GM19452 (cell line): ENCODE data around the gene TMEM63C.

Source experiments
- ATAC-seq: cut with Tn5 transposase; IDR thresholded peaks from one replicate; pipeline ENCODE4 v1.9.1; 2021; ENCODE audit not compliant: unreplicated experiment

The TMEM63C gene

DNA sequence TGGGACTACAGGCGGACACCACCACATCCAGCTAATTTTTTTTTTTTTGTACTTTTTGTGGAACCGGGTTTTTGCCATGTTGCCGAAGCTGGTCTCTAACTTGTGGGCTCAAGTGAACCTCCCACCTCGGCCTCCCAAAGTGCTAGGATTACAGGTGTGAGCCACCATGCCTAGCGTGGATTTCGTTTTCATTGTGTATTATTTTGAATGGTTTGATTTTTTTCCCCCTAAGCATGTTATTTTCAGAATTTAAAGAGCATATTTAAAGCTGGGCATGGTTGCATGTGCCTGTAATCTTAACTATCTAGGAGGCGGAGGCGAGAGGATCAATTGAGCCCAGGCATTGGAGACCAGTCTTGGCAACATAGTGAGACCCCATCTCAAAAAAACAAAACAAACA lies 13.1 kb downstream of the TMEM63C start:
- ATAC-seq, result no peak

DNA sequence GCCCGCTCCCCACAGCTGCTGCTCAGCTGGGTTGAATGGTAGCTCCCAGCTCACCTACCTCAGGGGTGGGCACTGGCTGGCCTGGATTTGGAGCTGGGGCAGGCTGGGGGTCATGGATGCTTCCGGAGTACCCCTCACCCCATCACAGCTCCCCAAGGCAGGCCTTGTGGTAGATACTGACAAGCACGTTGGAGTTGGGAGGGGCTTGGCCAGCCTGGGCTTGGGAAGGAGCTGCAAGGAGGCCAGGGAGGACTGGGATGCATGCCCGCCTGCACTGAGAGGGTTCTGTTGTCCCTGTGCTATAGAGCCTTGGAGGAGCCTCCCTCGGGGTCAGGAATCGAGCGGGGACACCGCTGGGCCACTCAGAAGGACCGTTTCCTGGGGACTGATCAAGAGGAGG lies 14.2 kb downstream of the TMEM63C start:
- no peak for ATAC-seq

DNA sequence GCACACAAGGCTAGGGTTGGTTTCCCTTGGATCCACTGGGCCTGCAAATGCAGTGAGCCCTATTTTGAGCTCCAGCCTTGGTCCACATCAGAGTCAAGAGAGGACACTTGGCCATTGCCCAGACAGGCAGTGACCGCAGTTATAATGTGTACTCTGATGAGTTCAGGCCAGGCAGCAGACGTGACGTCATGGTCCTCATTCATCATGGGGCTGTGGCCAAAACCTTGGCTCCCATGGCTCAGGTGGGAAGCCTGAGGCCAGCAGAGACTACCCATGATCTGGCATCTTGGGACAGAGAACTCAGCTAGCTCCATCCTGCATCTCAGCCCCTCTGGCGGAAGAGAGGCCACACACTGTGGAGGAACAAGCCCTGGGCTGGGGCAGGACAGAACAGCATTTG lies 16.4 kb downstream of the TMEM63C start:
- no peak for ATAC-seq

DNA sequence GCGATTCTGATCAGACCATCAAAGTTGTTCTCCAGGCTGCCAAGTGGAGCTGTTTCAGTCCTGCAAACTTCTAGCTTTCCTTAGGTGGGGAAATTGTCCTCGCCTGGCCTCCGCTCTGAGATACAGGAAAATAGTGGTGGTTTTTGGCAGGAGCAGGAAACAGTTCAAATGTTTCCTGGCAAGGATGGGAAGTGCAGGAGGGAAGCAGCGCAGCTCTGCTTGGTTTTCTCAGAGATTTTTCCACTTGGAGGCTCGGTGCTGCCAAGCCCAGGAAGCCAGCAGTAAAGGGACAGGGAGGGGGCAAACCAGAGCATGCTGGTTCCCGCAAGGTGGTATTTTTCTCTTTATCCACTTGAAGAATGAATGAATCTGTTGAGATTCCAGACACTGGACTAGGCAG lies 17.0 kb downstream of the TMEM63C start:
- no peak for ATAC-seq

- ATAC-seq, result no peak
Measured at GRCh38 chr14:77199590-77199989, 18.0 kb downstream of the TMEM63C start.

DNA sequence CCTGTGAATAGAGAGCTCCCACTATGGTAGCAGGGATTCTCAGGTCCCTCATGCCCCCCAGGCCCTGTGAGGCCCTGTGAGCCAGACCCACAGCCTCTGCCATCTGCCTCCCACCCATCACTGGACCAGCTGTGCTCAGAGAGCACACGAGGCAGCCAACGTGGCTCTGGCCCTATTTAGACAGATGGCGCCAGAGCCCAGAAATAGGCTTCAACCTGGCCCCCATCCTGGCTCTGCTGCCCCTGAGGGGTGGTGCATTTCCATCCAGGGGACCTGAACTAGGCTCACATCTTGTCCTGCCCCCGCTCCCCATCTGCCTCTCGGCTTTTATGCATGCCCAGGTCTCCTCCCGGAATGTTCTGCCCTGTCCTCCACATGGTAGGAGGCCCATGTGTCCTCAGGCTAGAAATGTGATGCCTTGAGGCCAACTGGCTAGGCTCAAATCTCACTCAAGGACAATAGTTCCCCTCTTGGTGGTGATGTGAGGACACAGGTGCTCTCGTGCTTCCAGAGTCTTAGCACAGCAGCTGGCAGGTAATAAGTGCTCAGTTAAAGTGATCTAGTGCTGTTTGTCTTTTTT lies 18.9 kb downstream of the TMEM63C start:
- ATAC-seq, result no peak

DNA sequence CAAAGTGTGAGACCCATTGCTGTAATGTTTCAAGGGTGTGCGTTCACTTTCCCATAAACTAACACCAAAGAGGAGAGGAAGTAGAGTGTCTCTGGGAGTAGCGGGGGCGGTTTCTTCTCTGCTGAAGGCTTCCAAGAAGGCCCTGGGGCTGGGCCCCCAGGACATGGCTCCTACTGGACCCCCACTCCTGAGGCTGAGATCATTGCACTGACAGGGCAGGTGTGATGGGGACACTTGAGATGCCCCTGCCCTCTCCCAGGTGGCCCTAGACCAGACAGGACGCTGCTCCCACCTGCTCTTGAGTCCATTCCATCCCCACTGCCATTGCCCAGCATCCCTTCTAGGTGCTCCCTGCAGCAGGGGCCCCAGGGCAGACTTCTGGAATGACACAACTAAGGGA lies 20.1 kb downstream of the TMEM63C start:
- no peak for ATAC-seq

- no peak for ATAC-seq
Measured at GRCh38 chr14:77203611-77204458, 22.2 kb downstream of the TMEM63C start.

- no peak for ATAC-seq
Measured at GRCh38 chr14:77204459-77204771, 22.8 kb downstream of the TMEM63C start.

- no peak for ATAC-seq
Measured at GRCh38 chr14:77204907-77205306, 23.3 kb downstream of the TMEM63C start.

- no peak for ATAC-seq
Measured at GRCh38 chr14:77205566-77205965, 24.0 kb downstream of the TMEM63C start.

DNA sequence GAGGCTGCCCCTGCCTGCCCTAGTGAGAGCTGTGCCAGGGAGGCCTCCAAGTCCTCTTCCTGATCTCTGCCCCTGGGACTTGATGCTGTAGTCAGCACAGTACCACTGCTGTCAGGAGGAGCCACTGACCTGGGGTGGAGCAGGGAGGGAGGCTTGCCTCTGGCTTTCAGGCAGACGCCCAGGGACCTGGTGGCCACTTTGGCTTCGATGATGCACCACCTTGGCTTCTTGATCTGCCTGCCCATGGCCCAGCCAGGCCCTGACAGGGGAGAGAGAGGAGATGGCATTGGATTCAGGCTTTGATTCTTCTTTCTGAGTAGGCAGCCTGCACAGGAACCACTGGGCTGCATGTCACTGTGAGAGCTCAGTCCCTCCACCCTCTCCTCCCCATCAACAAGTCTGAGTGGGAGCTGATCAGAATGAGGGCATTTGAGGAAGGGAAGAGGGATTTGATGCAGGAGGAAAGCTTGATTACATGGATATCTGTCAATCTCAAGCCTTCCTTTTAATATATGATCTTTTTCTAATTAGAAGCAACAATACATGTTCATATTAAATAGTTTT lies 24.7 kb downstream of the TMEM63C start:
- ATAC-seq, result no peak

DNA sequence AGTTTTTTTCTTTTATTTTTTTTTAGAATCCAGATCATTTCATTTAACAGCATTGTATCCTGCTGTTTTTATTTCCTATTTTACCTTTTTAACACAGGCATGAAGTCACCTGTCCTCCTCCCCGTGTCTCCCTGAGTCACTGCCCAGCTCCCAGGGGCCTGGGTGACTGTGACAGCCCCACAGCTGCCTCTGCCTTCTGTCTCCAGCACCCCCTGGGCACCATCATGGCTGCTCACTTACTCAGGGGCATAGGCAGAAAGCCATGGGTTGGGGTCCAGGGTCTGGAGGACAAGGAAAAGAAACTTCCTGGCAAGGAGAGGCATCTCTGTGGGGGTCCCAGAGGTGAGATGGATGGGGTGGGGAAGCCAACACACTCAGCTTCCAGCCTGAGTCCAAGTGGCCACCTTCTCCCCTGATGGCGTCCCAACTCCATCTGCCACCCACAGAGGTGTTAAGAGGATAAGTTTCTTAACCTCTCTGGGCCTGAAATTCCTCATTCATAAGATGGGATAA lies 25.3 kb downstream of the TMEM63C start:
- ATAC-seq, result no peak

DNA sequence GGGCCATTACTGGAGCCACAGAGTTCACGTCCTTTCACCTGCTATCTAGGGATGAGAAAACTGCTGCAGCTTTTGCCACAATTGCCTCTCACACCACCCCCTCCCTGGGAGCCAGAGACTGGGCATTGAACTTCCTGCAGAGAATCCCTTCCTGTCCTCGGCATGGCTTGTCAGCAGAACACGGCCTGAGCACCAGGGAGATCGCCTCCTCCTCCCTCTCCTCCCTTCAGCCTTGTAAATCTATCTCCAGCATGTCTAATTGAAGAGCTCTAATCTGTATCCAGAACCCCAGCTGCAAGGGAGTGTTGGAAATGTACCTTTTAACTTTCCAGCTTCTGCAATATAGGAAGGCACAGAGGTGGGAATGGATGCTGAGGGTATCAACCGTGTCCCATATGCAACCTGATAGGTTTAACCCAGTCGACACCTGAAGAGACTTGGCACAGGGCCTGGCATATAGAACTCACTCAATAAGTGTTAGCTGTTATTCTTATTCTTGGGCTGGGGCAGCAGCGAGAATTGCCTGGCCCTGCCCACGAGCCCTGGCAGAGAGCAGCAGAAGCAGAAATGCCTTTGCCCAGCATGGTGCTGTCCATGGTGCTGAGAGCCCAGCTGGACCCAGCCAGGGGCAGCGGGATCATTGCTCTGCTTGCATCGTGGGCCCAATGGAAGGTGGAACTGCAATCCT lies 26.8 kb downstream of the TMEM63C start:
- no peak for ATAC-seq

- ATAC-seq, result no peak
Measured at GRCh38 chr14:77208979-77209318, 27.4 kb downstream of the TMEM63C start.

DNA sequence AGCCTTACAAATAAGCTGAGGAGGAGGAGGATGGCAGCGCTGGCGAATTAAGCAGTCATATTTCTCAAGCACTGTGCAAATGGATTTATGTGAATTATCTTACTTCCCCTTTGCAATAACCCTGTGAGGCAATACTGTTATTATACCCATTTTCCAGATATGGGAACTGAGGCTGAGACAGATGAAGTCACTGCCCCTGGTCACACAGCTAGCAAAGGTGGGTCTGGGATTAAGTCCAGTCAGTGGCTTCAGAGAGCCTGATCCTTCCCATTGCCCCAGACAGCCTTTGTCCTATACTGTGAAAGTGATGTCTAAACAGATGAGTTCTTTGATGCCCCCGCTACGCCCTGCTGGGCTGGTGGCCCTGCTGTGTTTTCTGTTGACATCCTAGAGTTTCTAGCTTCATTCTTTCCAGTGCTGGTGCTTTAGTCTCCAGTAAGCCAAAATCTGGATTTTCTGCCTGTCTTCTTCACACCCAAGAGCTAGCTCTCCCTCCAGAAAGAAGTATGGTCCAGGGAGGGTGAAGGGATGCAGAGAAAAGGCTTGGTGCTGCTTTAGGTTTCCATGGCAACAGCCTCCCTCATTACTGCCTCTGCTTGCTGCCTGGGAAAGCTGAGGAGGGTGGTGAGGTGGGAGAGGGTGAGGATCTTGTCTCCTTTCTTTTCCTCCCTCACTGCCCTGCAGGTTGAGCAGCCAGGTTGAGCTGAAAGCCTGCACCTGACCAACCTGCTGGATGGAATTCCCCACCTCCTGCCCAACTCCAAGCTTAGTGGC lies 30.7 kb downstream of the TMEM63C start:
- no peak for ATAC-seq

GRCh38 chr14:77212943-77213678 lies 31.5 kb downstream of the TMEM63C start:
- no peak for ATAC-seq

DNA sequence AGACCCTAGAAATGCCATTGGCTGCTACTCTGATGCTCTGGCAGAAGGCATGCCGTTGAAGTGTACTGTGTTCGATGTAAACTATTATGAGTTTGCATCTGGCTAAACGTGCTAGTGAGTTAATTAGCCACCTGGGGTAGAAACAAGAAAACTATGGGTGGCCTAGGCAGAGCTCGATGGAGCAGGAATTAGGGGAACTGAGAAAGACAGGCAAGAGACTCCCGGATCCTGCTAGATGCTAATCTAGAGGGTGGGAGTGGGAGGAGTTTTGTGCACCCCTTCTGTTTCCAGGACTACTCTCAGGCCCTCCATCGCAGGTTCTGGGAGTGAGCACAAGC lies 32.0 kb downstream of the TMEM63C start:
- no peak for ATAC-seq

DNA sequence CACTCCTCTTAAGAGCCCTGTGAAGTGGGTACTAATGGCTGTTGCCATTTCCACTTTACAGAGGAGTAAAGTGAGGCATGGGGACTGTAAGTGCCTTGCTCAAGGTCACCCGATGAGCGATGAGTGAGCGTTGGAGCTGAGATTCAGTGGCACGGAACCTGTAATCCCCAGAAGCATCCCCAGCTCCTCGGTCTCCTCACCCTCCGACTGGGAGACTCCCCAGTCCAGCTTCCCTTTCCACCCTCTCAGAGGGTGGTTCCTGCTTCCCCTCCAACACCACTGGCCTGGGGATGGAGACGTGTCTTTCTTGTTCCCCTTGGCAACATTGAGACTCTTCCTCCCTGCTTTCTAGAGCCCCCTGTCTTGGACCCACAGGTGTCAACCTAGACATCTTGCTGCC lies 32.6 kb downstream of the TMEM63C start:
- ATAC-seq, result no peak

DNA sequence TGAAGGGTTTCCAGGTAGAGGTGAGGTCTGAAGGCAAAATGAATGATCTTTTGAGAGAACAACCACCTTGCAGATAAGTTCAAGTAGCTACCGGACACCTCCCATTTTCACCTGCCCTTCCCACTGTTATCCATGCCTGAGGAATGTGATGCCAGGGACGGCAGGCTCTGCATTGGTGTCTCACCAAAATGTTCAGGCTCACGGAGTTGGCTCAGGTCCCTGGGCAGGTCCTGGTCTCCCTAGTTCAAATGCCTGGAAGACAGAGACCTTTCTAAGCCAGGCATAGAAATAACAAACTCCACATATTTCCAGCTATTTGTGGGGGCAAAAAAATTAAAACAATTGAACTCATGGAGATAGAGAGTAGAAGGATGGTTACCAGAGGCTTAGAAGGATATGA lies 36.0 kb downstream of the TMEM63C start:
- no peak for ATAC-seq

GRCh38 chr14:77219591-77219990 lies 38.0 kb downstream of the TMEM63C start:
- ATAC-seq, result no peak
